Measurements from ENCODE around the gene PACSIN3.

PACSIN3 gene

DNA sequence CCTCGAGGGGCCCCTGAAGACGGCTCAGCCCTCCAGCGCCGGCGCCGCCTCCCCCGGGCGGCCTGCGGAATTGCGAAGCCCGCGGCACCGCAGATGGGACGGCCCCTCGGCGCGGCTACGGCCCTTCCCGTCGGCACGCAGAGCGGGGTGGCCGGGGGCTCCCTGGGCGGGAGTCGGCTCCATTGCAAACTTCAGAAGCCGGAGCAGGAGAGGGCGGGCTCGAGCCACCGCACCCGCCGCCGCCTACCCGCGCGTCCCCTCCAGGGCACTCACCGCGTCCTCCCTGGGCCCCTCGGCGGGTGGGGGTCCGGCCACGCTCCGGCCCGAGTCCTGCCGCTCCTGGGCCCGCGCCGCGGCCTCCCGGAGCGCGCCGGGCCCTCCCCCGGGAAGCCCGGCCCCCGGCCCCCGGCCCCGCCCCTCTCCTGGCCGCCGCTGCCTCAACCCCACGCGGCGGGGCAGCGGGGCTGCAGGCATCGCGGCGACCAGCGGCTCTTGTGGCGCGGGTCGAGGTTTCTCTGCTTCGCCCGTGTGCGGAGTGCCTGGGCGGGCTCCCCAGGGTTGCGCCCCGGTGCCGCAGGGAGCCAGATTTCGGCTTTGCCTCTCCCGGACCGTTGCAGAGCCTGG, at the start of gene PACSIN3:
TSS of gene PACSIN3 (minus strand) at position 359 of the 624 bp plus-strand sequence. CDS start 3,707 bp downstream, outside the sequence.
- no peaks in the 10 kb centered on the region for H3K36me3 ChIP-seq (ENCODE audit: control insufficient read depth, low read depth, low read length)

DNA sequence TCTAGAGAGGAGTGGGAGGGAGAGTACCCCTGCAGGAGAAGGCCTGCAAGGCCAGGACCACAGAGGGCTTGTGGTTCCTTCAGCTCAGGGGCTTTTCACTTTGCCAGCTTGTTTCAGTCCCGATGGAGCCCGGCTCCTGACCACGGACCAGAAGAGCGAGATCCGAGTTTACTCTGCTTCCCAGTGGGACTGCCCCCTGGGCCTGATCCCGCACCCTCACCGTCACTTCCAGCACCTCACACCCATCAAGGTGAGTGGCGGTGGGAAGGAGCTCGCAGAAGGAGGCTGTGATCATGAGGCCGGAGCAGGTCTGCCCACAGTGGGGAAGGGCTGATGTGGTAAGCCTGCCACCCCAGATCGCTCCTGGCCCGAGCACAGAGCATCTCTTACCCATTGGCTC, 48.9 kb upstream of the PACSIN3 start:
- no peaks in the 10 kb centered on the region for H3K4me1 ChIP-seq (ENCODE audit: control insufficient read depth, low read depth, low read length)
- H3K27ac ChIP-seq (ENCODE audit: low read length): no peak overlapping the region
- H3K9ac ChIP-seq (ENCODE audit: low read length): no peak overlapping the region
- no peaks in the 10 kb centered on the region for H3K27me3 ChIP-seq (ENCODE audit: control insufficient read depth, insufficient read depth, low read length)
- peaks cover 29% of the 10 kb centered on the region for H3K36me3 ChIP-seq (ENCODE audit: control insufficient read depth, low read depth, low read length)
- H3K9me3 ChIP-seq (ENCODE audit: control insufficient read depth, low read depth, low read length): no peaks in the 10 kb centered on the region
- H3K4me3 ChIP-seq (ENCODE audit: low read length): no peak overlapping the region

More for the DNA sequence above, at the start of gene PACSIN3:
- Histone ChIP-seq H3K27me3 (ENCODE audit: control insufficient read depth, insufficient read depth, low read length) (peaks cover 31% of the 10 kb centered on the region), H3K9ac (ENCODE audit: low read length) (peak within 1 kb of the TSS; percentile 85), H3K27ac (ENCODE audit: low read length) (peak within 1 kb of the TSS; percentile 79), H3K4me1 (ENCODE audit: control insufficient read depth, low read depth, low read length) (peaks cover 13% of the 10 kb centered on the region), H3K9me3 (ENCODE audit: control insufficient read depth, low read depth, low read length) (no peaks in the 10 kb centered on the region), H3K4me3 (ENCODE audit: low read length) (peak within 1 kb of the TSS; percentile 73)

DNA sequence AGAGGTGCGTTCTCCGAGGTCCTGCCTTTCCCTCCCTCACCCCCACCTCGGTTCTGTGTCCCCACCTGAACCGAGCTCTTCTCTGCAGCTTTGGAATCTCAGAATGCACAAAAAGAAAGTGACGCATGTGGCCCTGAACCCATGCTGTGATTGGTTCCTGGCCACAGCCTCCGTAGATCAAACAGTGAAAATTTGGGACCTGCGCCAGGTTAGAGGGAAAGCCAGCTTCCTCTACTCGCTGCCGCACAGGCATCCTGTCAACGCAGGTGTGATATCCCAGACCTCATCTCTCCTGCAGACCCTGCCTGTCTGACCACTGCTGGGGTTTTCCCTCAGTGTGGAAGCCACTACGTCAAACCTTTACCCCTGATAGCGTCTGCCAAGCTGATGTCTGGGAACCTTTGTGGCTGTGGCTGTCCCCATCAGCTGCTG, 48.5 kb upstream of the PACSIN3 start:
- peaks cover 24% of the 10 kb centered on the region for H3K36me3 ChIP-seq (ENCODE audit: control insufficient read depth, low read depth, low read length)
- no peak overlapping the region for H3K4me3 ChIP-seq (ENCODE audit: low read length)
- no peaks in the 10 kb centered on the region for H3K27me3 ChIP-seq (ENCODE audit: control insufficient read depth, insufficient read depth, low read length)
- H3K9me3 ChIP-seq (ENCODE audit: control insufficient read depth, low read depth, low read length): no peaks in the 10 kb centered on the region
- no peak overlapping the region for H3K9ac ChIP-seq (ENCODE audit: low read length)
- no peak overlapping the region for H3K27ac ChIP-seq (ENCODE audit: low read length)
- H3K4me1 ChIP-seq (ENCODE audit: control insufficient read depth, low read depth, low read length): no peaks in the 10 kb centered on the region

DNA sequence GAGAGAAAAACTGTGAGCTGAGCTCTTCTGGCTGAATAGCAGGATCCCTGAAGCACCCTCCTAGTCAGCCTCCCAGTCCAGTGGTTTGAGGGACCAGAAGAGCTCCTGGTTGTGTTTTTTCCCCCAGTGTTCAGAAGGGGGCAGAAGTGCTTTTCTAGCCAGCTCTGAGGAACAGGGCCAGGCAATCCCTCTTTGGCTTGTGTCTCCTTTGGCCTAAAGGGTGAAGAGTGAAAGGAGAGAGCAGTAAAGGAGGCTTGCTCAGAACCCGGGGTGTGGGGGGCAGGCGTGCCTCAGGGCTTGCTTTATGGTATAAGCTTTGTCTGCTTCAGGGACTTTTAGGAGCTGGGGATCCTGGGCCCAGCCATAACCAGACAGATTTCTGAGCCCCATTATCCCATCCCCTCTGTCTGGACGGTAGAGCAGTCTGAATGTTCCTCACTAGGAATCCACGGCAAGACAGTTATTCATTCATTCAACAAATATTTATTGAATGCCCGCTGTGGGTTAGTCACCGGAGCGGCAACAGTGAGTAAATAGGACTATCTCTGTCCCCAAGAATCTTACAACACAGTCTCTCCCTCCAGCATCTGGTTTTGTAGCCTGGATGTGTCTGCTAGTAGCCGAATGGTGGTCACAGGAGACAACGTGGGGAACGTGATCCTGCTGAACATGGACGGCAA, 47.9 kb upstream of the PACSIN3 start:
- Histone ChIP-seq H3K27ac (ENCODE audit: low read length) (no peak overlapping the region), H3K4me3 (ENCODE audit: low read length) (no peak overlapping the region), H3K36me3 (ENCODE audit: control insufficient read depth, low read depth, low read length) (peaks cover 19% of the 10 kb centered on the region), H3K4me1 (ENCODE audit: control insufficient read depth, low read depth, low read length) (no peaks in the 10 kb centered on the region), H3K27me3 (ENCODE audit: control insufficient read depth, insufficient read depth, low read length) (no peaks in the 10 kb centered on the region), H3K9me3 (ENCODE audit: control insufficient read depth, low read depth, low read length) (no peaks in the 10 kb centered on the region), H3K9ac (ENCODE audit: low read length) (no peak overlapping the region)

DNA sequence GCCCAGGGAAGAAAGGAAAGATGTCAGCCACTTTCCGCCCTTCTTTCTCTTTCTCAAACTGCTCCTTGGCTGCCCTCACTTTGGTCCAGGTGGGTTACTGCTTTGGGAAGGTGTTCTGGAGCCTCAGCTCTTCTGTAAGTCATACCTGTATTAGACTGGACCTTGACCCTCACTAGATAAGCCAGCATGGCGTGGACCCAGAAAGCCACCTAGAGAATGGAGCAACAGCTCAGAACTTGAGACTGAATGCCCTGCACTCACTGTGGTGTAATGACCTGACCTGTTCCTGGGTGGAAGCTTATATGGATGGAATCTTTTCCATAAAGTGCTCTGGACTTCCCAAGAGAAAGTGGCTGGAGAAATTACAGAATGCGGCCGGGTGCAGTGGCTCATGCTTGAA, 46.8 kb upstream of the PACSIN3 start:
- no peaks in the 10 kb centered on the region for H3K27me3 ChIP-seq (ENCODE audit: control insufficient read depth, insufficient read depth, low read length)
- no peaks in the 10 kb centered on the region for H3K4me1 ChIP-seq (ENCODE audit: control insufficient read depth, low read depth, low read length)
- H3K4me3 ChIP-seq (ENCODE audit: low read length): no peak overlapping the region
- H3K9me3 ChIP-seq (ENCODE audit: control insufficient read depth, low read depth, low read length): no peaks in the 10 kb centered on the region
- no peak overlapping the region for H3K9ac ChIP-seq (ENCODE audit: low read length)
- peaks cover 14% of the 10 kb centered on the region for H3K36me3 ChIP-seq (ENCODE audit: control insufficient read depth, low read depth, low read length)
- H3K27ac ChIP-seq (ENCODE audit: low read length): no peak overlapping the region

DNA sequence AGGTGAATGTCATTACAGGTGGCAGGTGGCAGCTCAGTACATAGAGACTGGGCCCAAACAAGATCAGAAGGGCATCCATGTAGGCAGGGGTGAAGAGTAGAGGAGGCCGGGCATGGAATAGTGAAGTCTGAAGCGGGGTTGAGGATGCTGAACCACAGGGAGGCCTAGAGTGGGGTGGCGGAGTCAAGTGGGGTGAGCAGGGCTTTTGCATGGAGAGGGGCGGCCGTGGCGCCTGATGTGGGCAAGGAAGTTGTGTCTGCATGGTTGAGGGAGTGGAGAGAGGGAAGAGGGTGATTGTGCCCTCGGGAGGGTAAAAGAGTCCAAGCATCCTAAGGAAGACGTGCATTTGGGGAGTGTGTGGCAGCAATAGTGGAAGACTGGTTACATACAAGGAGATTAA, 42.9 kb upstream of the PACSIN3 start:
- no peaks in the 10 kb centered on the region for H3K27me3 ChIP-seq (ENCODE audit: control insufficient read depth, insufficient read depth, low read length)
- H3K4me1 ChIP-seq (ENCODE audit: control insufficient read depth, low read depth, low read length): no peaks in the 10 kb centered on the region
- no peaks in the 10 kb centered on the region for H3K9me3 ChIP-seq (ENCODE audit: control insufficient read depth, low read depth, low read length)
- H3K27ac ChIP-seq (ENCODE audit: low read length): no peak overlapping the region
- no peak overlapping the region for H3K4me3 ChIP-seq (ENCODE audit: low read length)
- H3K36me3 ChIP-seq (ENCODE audit: control insufficient read depth, low read depth, low read length): peaks cover 8% of the 10 kb centered on the region
- H3K9ac ChIP-seq (ENCODE audit: low read length): no peak overlapping the region

DNA sequence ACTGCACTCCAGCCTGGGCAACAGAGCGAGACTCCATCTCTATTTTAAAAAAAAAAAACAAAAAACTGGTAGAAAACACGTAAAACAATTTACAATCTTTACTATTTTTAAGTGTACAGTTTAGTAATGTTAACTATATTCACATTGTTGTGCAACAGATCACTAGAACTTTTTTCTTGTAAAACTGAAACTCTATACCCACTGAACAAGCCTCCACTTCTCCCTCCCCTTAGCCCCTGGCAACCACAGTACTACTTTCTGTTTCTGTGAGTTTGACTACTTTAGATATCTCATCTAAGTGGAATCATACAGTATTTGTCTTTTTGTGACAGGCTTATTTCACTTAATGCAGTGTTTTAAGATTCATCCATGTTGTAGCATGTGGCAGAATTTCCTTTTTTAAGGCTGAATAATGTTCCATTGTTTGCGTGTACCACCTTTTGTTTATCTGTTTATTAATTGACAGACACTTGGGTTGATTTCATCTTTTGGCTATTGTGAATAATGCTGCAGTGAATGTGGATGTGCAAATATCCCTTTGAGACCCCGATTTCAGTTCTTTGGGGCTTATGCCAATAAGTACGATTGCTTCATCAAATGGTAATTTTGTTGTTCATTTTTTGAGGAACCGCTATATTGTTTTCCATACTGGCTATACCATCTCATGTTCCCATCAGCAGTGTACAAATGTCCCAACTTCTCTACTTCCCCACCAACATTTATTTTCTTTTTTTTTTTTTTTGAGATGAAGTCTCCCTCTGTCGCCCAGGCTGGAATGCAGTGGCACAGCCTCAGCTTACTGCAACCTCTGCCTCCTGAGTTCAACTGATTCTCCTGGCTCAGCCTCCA, 39.5 kb upstream of the PACSIN3 start:
- Histone ChIP-seq H3K27me3 (ENCODE audit: control insufficient read depth, insufficient read depth, low read length) (no peaks in the 10 kb centered on the region), H3K9ac (ENCODE audit: low read length) (no peak overlapping the region), H3K4me3 (ENCODE audit: low read length) (no peak overlapping the region), H3K9me3 (ENCODE audit: control insufficient read depth, low read depth, low read length) (no peaks in the 10 kb centered on the region), H3K4me1 (ENCODE audit: control insufficient read depth, low read depth, low read length) (no peaks in the 10 kb centered on the region), H3K36me3 (ENCODE audit: control insufficient read depth, low read depth, low read length) (peaks cover 14% of the 10 kb centered on the region), H3K27ac (ENCODE audit: low read length) (no peak overlapping the region)

DNA sequence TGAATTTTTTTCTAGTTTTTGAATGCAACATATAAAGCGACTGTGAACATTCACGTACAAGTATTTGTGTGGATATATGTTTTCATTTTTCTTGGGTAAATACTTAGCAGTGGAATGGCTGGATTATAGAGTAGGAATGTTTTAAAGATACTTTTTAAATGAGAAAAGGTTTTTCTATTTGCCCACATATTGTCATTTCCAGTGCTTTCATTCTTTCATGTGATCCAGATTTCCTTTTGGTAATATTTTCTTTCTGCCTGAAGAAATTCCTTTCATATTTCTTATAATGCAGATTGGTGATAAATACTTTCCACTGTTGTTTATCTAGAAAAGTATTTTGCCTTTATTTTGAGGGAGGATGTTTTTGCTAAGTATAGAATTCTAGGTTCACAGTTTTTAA, 36.5 kb upstream of the PACSIN3 start:
- no peaks in the 10 kb centered on the region for H3K4me1 ChIP-seq (ENCODE audit: control insufficient read depth, low read depth, low read length)
- no peak overlapping the region for H3K4me3 ChIP-seq (ENCODE audit: low read length)
- no peak overlapping the region for H3K27ac ChIP-seq (ENCODE audit: low read length)
- no peaks in the 10 kb centered on the region for H3K27me3 ChIP-seq (ENCODE audit: control insufficient read depth, insufficient read depth, low read length)
- peaks cover 11% of the 10 kb centered on the region for H3K36me3 ChIP-seq (ENCODE audit: control insufficient read depth, low read depth, low read length)
- no peaks in the 10 kb centered on the region for H3K9me3 ChIP-seq (ENCODE audit: control insufficient read depth, low read depth, low read length)
- H3K9ac ChIP-seq (ENCODE audit: low read length): no peak overlapping the region

DNA sequence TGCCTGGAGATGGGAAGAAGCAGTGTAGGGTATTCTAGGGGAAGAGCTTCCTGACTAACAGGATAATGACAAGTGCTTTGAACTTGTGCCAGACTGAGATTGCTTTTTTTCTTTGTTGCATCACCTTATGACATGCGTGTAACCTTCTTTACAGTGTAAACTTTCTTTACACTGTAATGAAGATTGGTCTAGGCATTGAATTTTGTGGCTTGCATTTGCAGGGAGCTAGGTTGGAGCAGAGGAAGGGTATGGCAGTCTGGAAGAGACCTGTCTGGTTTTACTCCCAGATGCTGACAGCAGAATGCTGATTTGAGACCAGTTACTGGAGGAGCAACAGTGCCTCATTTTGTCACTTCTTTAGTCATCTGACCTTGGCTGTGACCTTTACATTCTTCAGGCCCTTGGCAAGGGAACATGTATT, 34.2 kb upstream of the PACSIN3 start:
- H3K27me3 ChIP-seq (ENCODE audit: control insufficient read depth, insufficient read depth, low read length): no peaks in the 10 kb centered on the region
- peaks cover 6% of the 10 kb centered on the region for H3K36me3 ChIP-seq (ENCODE audit: control insufficient read depth, low read depth, low read length)
- H3K27ac ChIP-seq (ENCODE audit: low read length): no peak overlapping the region
- H3K4me1 ChIP-seq (ENCODE audit: control insufficient read depth, low read depth, low read length): peaks cover 10% of the 10 kb centered on the region
- H3K4me3 ChIP-seq (ENCODE audit: low read length): no peak overlapping the region
- H3K9me3 ChIP-seq (ENCODE audit: control insufficient read depth, low read depth, low read length): no peaks in the 10 kb centered on the region
- H3K9ac ChIP-seq (ENCODE audit: low read length): no peak overlapping the region

DNA sequence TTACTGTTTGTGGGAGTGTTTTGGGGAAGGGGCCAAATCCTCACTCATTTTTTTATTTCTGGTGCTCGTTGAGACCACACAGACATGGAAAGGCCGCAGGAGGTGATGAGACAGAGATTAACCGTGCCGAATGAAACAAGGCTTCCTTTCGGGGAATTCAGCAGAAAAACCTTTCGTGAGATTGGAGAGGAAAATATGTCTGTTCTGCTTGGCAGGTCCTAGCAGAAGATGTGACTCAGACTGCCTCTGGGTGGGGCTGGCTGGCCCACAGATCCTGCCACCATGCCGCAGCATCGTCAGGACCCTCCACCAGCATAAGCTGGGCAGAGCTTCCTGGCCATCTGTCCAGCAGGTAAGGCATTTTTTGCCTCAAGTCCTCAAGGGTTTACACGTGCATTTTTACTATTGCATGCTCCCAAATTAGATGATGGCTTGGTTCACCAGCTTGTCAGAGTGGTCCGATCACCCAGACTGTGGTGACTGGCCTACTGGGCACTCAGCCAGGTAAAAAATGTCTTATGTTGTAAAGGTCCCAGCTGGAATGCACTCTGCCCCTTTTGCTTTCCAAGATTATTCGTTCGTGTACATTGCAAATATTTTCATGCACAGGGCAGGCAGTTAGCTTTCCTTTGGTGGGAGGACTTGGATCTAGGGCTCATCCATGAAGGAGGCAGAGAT, 30.0 kb upstream of the PACSIN3 start:
- no peaks in the 10 kb centered on the region for H3K27me3 ChIP-seq (ENCODE audit: control insufficient read depth, insufficient read depth, low read length)
- H3K9me3 ChIP-seq (ENCODE audit: control insufficient read depth, low read depth, low read length): no peaks in the 10 kb centered on the region
- H3K9ac ChIP-seq (ENCODE audit: low read length): peak overlapping the region; percentile 98
- H3K27ac ChIP-seq (ENCODE audit: low read length): no peak overlapping the region
- H3K36me3 ChIP-seq (ENCODE audit: control insufficient read depth, low read depth, low read length): no peaks in the 10 kb centered on the region
- peaks cover 12% of the 10 kb centered on the region for H3K4me1 ChIP-seq (ENCODE audit: control insufficient read depth, low read depth, low read length)
- H3K4me3 ChIP-seq (ENCODE audit: low read length): peak overlapping the region; percentile 83

DNA sequence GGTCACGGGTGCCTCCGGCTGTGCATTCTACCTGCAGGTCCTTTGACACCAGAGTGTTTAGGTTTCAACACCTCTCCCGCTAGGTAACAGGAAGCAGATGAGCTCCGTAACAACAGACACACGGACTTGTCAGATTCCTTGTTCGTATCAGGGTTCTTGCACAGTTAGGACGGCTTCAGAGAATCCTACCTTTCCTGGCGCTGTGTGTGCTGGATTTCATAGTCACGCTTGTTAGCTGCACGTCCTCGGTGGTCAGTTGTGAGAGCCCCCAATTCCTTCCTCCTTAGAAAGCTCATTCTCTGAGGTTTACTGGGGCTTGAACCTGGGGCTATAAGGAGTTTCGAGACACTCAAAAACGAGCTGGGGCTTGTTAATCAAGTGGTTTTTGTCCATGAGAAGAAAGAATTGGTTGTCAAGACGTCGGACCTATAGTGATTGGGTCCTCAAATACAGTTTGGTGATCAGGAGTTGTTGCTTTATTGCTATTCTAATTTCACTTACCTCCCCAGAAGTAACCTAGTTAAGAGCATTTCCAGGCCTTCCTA, 29.2 kb upstream of the PACSIN3 start:
- Histone ChIP-seq H3K4me1 (ENCODE audit: control insufficient read depth, low read depth, low read length) (peaks cover 12% of the 10 kb centered on the region), H3K27ac (ENCODE audit: low read length) (peak overlapping the region; percentile 99), H3K9ac (ENCODE audit: low read length) (peak overlapping the region; percentile 98), H3K27me3 (ENCODE audit: control insufficient read depth, insufficient read depth, low read length) (no peaks in the 10 kb centered on the region), H3K36me3 (ENCODE audit: control insufficient read depth, low read depth, low read length) (no peaks in the 10 kb centered on the region), H3K9me3 (ENCODE audit: control insufficient read depth, low read depth, low read length) (no peaks in the 10 kb centered on the region), H3K4me3 (ENCODE audit: low read length) (peak overlapping the region; percentile 83)
